ENCODE results near the gene CHRNA4.

DNA sequence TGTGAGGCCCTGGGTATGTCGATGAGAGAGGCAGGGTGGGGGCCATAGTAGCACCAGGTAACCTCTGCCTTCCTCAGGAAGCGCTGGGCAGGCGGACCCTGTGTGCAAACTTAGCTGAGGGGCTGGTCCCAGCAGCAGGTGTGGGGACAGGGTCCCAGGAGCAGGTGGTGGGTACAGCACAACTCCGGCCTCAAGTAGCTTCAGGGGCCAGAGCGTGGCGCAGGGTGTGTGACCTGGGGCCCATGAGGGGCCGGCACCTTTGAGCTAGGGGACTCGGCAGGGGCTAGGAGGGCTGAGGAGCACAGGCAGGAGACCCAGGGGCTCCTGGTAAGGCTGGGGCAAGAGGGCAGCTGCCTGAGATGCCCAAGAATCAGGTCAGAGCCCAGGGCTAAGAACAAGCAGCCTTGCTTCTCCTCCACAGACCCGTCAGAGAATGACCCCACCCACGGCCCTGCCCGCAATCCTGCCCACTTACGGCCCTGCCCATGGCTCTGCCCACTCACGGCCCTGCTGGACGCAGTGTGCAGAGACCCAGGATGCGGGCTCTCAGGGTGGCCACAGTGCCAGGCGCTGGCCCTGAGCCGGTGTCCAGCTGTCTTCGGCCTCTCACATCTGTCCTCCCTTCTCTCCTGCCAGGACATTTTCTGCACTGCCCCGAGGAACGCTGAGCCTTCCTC, 30.9 kb downstream of the CHRNA4 start:
- TF ChIP-seq, protein P1, sequence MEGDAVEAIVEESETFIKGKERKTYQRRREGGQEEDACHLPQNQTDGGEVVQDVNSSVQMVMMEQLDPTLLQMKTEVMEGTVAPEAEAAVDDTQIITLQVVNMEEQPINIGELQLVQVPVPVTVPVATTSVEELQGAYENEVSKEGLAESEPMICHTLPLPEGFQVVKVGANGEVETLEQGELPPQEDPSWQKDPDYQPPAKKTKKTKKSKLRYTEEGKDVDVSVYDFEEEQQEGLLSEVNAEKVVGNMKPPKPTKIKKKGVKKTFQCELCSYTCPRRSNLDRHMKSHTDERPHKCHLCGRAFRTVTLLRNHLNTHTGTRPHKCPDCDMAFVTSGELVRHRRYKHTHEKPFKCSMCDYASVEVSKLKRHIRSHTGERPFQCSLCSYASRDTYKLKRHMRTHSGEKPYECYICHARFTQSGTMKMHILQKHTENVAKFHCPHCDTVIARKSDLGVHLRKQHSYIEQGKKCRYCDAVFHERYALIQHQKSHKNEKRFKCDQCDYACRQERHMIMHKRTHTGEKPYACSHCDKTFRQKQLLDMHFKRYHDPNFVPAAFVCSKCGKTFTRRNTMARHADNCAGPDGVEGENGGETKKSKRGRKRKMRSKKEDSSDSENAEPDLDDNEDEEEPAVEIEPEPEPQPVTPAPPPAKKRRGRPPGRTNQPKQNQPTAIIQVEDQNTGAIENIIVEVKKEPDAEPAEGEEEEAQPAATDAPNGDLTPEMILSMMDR (IDR thresholded peaks at IDR 0.05; ENCODE audit: low read depth, low read length), result no peak
- TF ChIP-seq EZH2phosphoT487 (IDR thresholded peaks at IDR 0.05; ENCODE audit: low read depth), result no peak

Data from OCI-LY3 (cell line).